Measurements from ENCODE around the gene MAB21L3.

MAB21L3 gene

GRCh38 chr1:116067566-116067890 is 43.7 kb upstream of the MAB21L3 start:
- Histone ChIP-seq H2AFZ (ENCODE audit: low read depth, low read length) (no peak overlapping the region), H3K18ac (ENCODE audit: low read depth in 1 of 2, low read length in 2 of 2) (no peak overlapping the region), H3K79me1 (replicated peaks; ENCODE audit: low read length, poor library complexity, severe bottlenecking) (no peaks in the 10 kb centered on the region), H3K27ac (ENCODE audit: low read length, poor library complexity, severe bottlenecking) (peak overlapping the region; percentile 28), H4K91ac (ENCODE audit: low read length) (no peak overlapping the region), H3K9ac (ENCODE audit: low read length) (peak overlapping the region; percentile 80), H3K4me3 (ENCODE audit: insufficient read depth in 1 of 2, low read depth in 1 of 2, low read length in 2 of 2) (peak overlapping the region in 1 of 2 experiments; percentile 3), H3K23ac (ENCODE audit: low read length in 2 of 2) (no peak overlapping the region), H3K4me2 (ENCODE audit: low read length, poor library complexity, severe bottlenecking) (no peak overlapping the region), H3K4me1 (ENCODE audit: control insufficient read depth, insufficient read depth, low read depth, low read length) (no peaks in the 10 kb centered on the region), H3K9me3 (ENCODE audit: control insufficient read depth, low read length) (no peaks in the 10 kb centered on the region), H2BK15ac (ENCODE audit: low read depth, poor library complexity, severe bottlenecking) (no peak overlapping the region), H2BK120ac (ENCODE audit: low read depth, low read length) (no peak overlapping the region), H3K4ac (ENCODE audit: low read depth in 1 of 2, low read length in 2 of 2) (no peak overlapping the region), H3K27me3 (ENCODE audit: control insufficient read depth in 1 of 2, insufficient read depth in 1 of 2, low read length in 2 of 2) (no peaks in the 10 kb centered on the region), H2AK5ac (ENCODE audit: low read length, severe bottlenecking) (no peak overlapping the region), H3K14ac (ENCODE audit: low read length in 2 of 2) (no peak overlapping the region), H3K36me3 (ENCODE audit: control insufficient read depth in 1 of 2, insufficient read depth in 2 of 2, low read depth in 1 of 2, low read length in 2 of 2) (peaks cover 0 to 56% of the 10 kb centered on the region in 2 experiments), H2BK5ac (ENCODE audit: low read depth, low read length, poor library complexity, severe bottlenecking) (no peak overlapping the region), H2BK12ac (ENCODE audit: low read length in 2 of 2) (peak overlapping the region in 1 of 2 experiments; percentile 10), H4K8ac (ENCODE audit: low read length) (no peak overlapping the region)
- 73% methylated on average over 1 of the region's 2 CpGs for WGBS
- peak; percentile 67 for DNase-seq

GRCh38 chr1:116075575-116075974 is 35.6 kb upstream of the MAB21L3 start:
- H3K4me2 ChIP-seq (ENCODE audit: low read length, poor library complexity, severe bottlenecking), result no peak overlapping the region
- H2BK12ac ChIP-seq (ENCODE audit: low read length in 2 of 2), result no peak overlapping the region
- H3K36me3 ChIP-seq (ENCODE audit: control insufficient read depth in 1 of 2, insufficient read depth in 2 of 2, low read depth in 1 of 2, low read length in 2 of 2), result peaks cover 0 to 34% of the 10 kb centered on the region in 2 experiments
- no peak for DNase-seq
- no peak overlapping the region for H2BK15ac ChIP-seq (ENCODE audit: low read depth, poor library complexity, severe bottlenecking)
- no peak overlapping the region for H2BK120ac ChIP-seq (ENCODE audit: low read depth, low read length)
- no peak overlapping the region for H3K23ac ChIP-seq (ENCODE audit: low read length in 2 of 2)
- H3K4ac ChIP-seq (ENCODE audit: low read depth in 1 of 2, low read length in 2 of 2), result no peak overlapping the region
- no peaks in the 10 kb centered on the region for H3K9me3 ChIP-seq (ENCODE audit: control insufficient read depth, low read length)
- no peak overlapping the region for H2AK5ac ChIP-seq (ENCODE audit: low read length, severe bottlenecking)
- H3K79me1 ChIP-seq (replicated peaks; ENCODE audit: low read length, poor library complexity, severe bottlenecking), result no peaks in the 10 kb centered on the region
- no CpG with 5 or more reads among the region's 1 CpG for WGBS
- H3K14ac ChIP-seq (ENCODE audit: low read length in 2 of 2), result no peak overlapping the region
- H3K18ac ChIP-seq (ENCODE audit: low read depth in 1 of 2, low read length in 2 of 2), result no peak overlapping the region
- H3K4me1 ChIP-seq (ENCODE audit: control insufficient read depth, insufficient read depth, low read depth, low read length), result no peaks in the 10 kb centered on the region
- no peak overlapping the region for H2BK5ac ChIP-seq (ENCODE audit: low read depth, low read length, poor library complexity, severe bottlenecking)
- H4K8ac ChIP-seq (ENCODE audit: low read length), result no peak overlapping the region
- no peaks in the 10 kb centered on the region for H3K27me3 ChIP-seq (ENCODE audit: control insufficient read depth in 1 of 2, insufficient read depth in 1 of 2, low read length in 2 of 2)
- H2AFZ ChIP-seq (ENCODE audit: low read depth, low read length), result no peak overlapping the region
- no peak overlapping the region for H3K9ac ChIP-seq (ENCODE audit: low read length)
- H3K27ac ChIP-seq (ENCODE audit: low read length, poor library complexity, severe bottlenecking), result peak overlapping the region; percentile 43
- no peak overlapping the region for H4K91ac ChIP-seq (ENCODE audit: low read length)
- H3K4me3 ChIP-seq (ENCODE audit: insufficient read depth in 1 of 2, low read depth in 1 of 2, low read length in 2 of 2), result no peak overlapping the region

- H3K14ac ChIP-seq (ENCODE audit: low read length in 2 of 2), result no peak overlapping the region
These were observed 35.2 kb upstream of the MAB21L3 start for GRCh38 chr1:116075990-116076389.

GRCh38 chr1:116076831-116077230 is 34.4 kb upstream of the MAB21L3 start:
- H3K4ac ChIP-seq (ENCODE audit: low read depth in 1 of 2, low read length in 2 of 2), result no peak overlapping the region
- H3K79me1 ChIP-seq (replicated peaks; ENCODE audit: low read length, poor library complexity, severe bottlenecking), result no peaks in the 10 kb centered on the region
- H2BK12ac ChIP-seq (ENCODE audit: low read length in 2 of 2), result no peak overlapping the region
- H4K91ac ChIP-seq (ENCODE audit: low read length), result no peak overlapping the region
- H3K4me2 ChIP-seq (ENCODE audit: low read length, poor library complexity, severe bottlenecking), result no peak overlapping the region
- no peak overlapping the region for H2AK5ac ChIP-seq (ENCODE audit: low read length, severe bottlenecking)
- no peaks in the 10 kb centered on the region for H3K9me3 ChIP-seq (ENCODE audit: control insufficient read depth, low read length)
- no peak overlapping the region for H3K27ac ChIP-seq (ENCODE audit: low read length, poor library complexity, severe bottlenecking)
- H2AFZ ChIP-seq (ENCODE audit: low read depth, low read length), result no peak overlapping the region
- H3K18ac ChIP-seq (ENCODE audit: low read depth in 1 of 2, low read length in 2 of 2), result no peak overlapping the region
- no peak overlapping the region for H2BK5ac ChIP-seq (ENCODE audit: low read depth, low read length, poor library complexity, severe bottlenecking)
- no peak overlapping the region for H2BK120ac ChIP-seq (ENCODE audit: low read depth, low read length)
- H4K8ac ChIP-seq (ENCODE audit: low read length), result no peak overlapping the region
- H3K14ac ChIP-seq (ENCODE audit: low read length in 2 of 2), result no peak overlapping the region
- no peak overlapping the region for H3K23ac ChIP-seq (ENCODE audit: low read length in 2 of 2)
- H3K4me3 ChIP-seq (ENCODE audit: insufficient read depth in 1 of 2, low read depth in 1 of 2, low read length in 2 of 2), result no peak overlapping the region
- no peaks in the 10 kb centered on the region for H3K27me3 ChIP-seq (ENCODE audit: control insufficient read depth in 1 of 2, insufficient read depth in 1 of 2, low read length in 2 of 2)
- no peak overlapping the region for H3K9ac ChIP-seq (ENCODE audit: low read length)
- DNase-seq, result no peak
- H2BK15ac ChIP-seq (ENCODE audit: low read depth, poor library complexity, severe bottlenecking), result no peak overlapping the region
- peaks cover 0 to 28% of the 10 kb centered on the region in 2 experiments for H3K36me3 ChIP-seq (ENCODE audit: control insufficient read depth in 1 of 2, insufficient read depth in 2 of 2, low read depth in 1 of 2, low read length in 2 of 2)
- no peaks in the 10 kb centered on the region for H3K4me1 ChIP-seq (ENCODE audit: control insufficient read depth, insufficient read depth, low read depth, low read length)
- 80% methylated on average over 1 of the region's 3 CpGs for WGBS

More at GRCh38 chr1:116075990-116076389, 35.2 kb upstream of the MAB21L3 start:
- no peak overlapping the region for H3K4me2 ChIP-seq (ENCODE audit: low read length, poor library complexity, severe bottlenecking)
- H3K36me3 ChIP-seq (ENCODE audit: control insufficient read depth in 1 of 2, insufficient read depth in 2 of 2, low read depth in 1 of 2, low read length in 2 of 2), result peaks cover 0 to 30% of the 10 kb centered on the region in 2 experiments
- no peak overlapping the region for H2BK120ac ChIP-seq (ENCODE audit: low read depth, low read length)
- H3K18ac ChIP-seq (ENCODE audit: low read depth in 1 of 2, low read length in 2 of 2), result no peak overlapping the region
- H3K23ac ChIP-seq (ENCODE audit: low read length in 2 of 2), result no peak overlapping the region
- no peak overlapping the region for H3K9ac ChIP-seq (ENCODE audit: low read length)
- H3K79me1 ChIP-seq (replicated peaks; ENCODE audit: low read length, poor library complexity, severe bottlenecking), result no peaks in the 10 kb centered on the region
- no peak overlapping the region for H2AK5ac ChIP-seq (ENCODE audit: low read length, severe bottlenecking)
- no peak overlapping the region for H2BK15ac ChIP-seq (ENCODE audit: low read depth, poor library complexity, severe bottlenecking)
- no peak overlapping the region for H2BK12ac ChIP-seq (ENCODE audit: low read length in 2 of 2)
- WGBS, result 97% methylated on average over 2 of the region's 4 CpGs
- H2BK5ac ChIP-seq (ENCODE audit: low read depth, low read length, poor library complexity, severe bottlenecking), result no peak overlapping the region
- H3K4me3 ChIP-seq (ENCODE audit: insufficient read depth in 1 of 2, low read depth in 1 of 2, low read length in 2 of 2), result no peak overlapping the region
- no peak for DNase-seq
- no peak overlapping the region for H3K4ac ChIP-seq (ENCODE audit: low read depth in 1 of 2, low read length in 2 of 2)
- H3K27ac ChIP-seq (ENCODE audit: low read length, poor library complexity, severe bottlenecking), result peak overlapping the region; percentile 43
- H3K27me3 ChIP-seq (ENCODE audit: control insufficient read depth in 1 of 2, insufficient read depth in 1 of 2, low read length in 2 of 2), result no peaks in the 10 kb centered on the region
- no peak overlapping the region for H4K91ac ChIP-seq (ENCODE audit: low read length)
- H3K9me3 ChIP-seq (ENCODE audit: control insufficient read depth, low read length), result no peaks in the 10 kb centered on the region
- no peak overlapping the region for H4K8ac ChIP-seq (ENCODE audit: low read length)
- H2AFZ ChIP-seq (ENCODE audit: low read depth, low read length), result no peak overlapping the region
- H3K4me1 ChIP-seq (ENCODE audit: control insufficient read depth, insufficient read depth, low read depth, low read length), result no peaks in the 10 kb centered on the region
